Measurements from ENCODE around the gene DNMBP. TPM values are rescaled to one million over a fixed set of nuclear protein-coding genes. Genes with fewer than 3 reads are reported as not detected.
"Not testable (repeated sequence)": the region's sequence is repeated elsewhere in the genome, so short reads cannot be mapped to it uniquely, and the experiment has no call there.

DNMBP gene
- total and polyA plus RNA-seq, 2 of the 8 experiments (the other 6 are each of a cell fraction or from before 2014, with no cell fraction given): 19.1 to 26.4 TPM

- not testable (repeated sequence) for H4K91ac ChIP-seq (replicated peaks; ENCODE audit: insufficient read length, low read length); H3K23me2 ChIP-seq (ENCODE audit: low read depth, low read length); H4K20me1 ChIP-seq (replicated peaks in 1 of 2; ENCODE audit: control insufficient read depth in 1 of 2, insufficient read depth in 2 of 2, low read length in 2 of 2); H2BK15ac ChIP-seq (ENCODE audit: low read length); H2BK120ac ChIP-seq (replicated peaks; ENCODE audit: low read depth, low read length); H3K4ac ChIP-seq (replicated peaks; ENCODE audit: insufficient read length, low read depth, low read length); H3K27ac ChIP-seq (ENCODE audit: low read depth, low read length); H2BK5ac ChIP-seq (ENCODE audit: low read depth, low read length); H4K5ac ChIP-seq (ENCODE audit: insufficient read length, low read depth, low read length); H2BK12ac ChIP-seq (ENCODE audit: low read depth, low read length); H3K14ac ChIP-seq (ENCODE audit: insufficient read length); H3K9me3 ChIP-seq (ENCODE audit: insufficient read depth in 2 of 2, low read depth in 1 of 2, low read length in 1 of 2); H3K18ac ChIP-seq (ENCODE audit: extremely low read depth, low read length); H3K36me3 ChIP-seq (ENCODE audit: control insufficient read depth in 2 of 4, insufficient read depth in 4 of 4, low read length in 3 of 4); H3K27me3 ChIP-seq (replicated peaks in 1 of 4; ENCODE audit: control insufficient read depth in 3 of 4, extremely low read depth in 1 of 4, insufficient read depth in 3 of 4, low read length in 3 of 4); H3K9ac ChIP-seq (replicated peaks in 1 of 4; ENCODE audit: extremely low read depth in 1 of 4, low read depth in 3 of 4, low read length in 3 of 4); H3K79me2 ChIP-seq (ENCODE audit: control insufficient read depth in 1 of 2, insufficient read depth in 2 of 2, low read length in 2 of 2); H3K23ac ChIP-seq (ENCODE audit: insufficient read length); H2BK20ac ChIP-seq (ENCODE audit: low read length); H3K4me2 ChIP-seq (ENCODE audit: insufficient read depth in 1 of 2, low read depth in 2 of 2, low read length in 2 of 2); H3K79me1 ChIP-seq (ENCODE audit: low read depth, low read length); H2AK5ac ChIP-seq (ENCODE audit: low read depth, low read length); FAIRE-seq; H2AFZ ChIP-seq (ENCODE audit: low read length); H3K4me1 ChIP-seq (replicated peaks in 1 of 4; ENCODE audit: control insufficient read depth in 3 of 4, insufficient read depth in 4 of 4, low read length in 3 of 4); H3K4me3 ChIP-seq (ENCODE audit: extremely low read depth in 1 of 4, insufficient read depth in 2 of 4, low read depth in 3 of 4, low read length in 4 of 4); H3K56ac ChIP-seq (replicated peaks; ENCODE audit: insufficient read length, low read depth, low read length); DNase-seq (ENCODE audit: low read depth in 1 of 2, low spot score in 2 of 2); H4K8ac ChIP-seq (ENCODE audit: extremely low read depth, insufficient read depth, low read length)
- CTCF ChIA-PET (ENCODE audit: partially characterized antibody): interaction anchor here (1.5 to 10.8 kb wide), 2 partner anchors 10 to 18 kb away, joined by 5 to 100 read pairs; no protein-coding TSS in a partner anchor
- 92% methylated on average over 9 of the region's 9 CpGs; no CpG with 5 or more reads in 1 of the 2 experiments for WGBS, 2 experiments (ENCODE audit: extremely low coverage in 1 of 2, insufficient coverage in 1 of 2, insufficient read length in 1 of 2, insufficient replicate concordance in 2 of 2, low coverage in 1 of 2, low lambda C conversion rate in 2 of 2, missing lambda C conversion rate in 1 of 2)
- POLR2A ChIA-PET (ENCODE audit: partially characterized antibody): interaction anchor here (1.4 to 1.5 kb wide), 2 partner anchors 10 to 15 kb away, joined by 3 to 4 read pairs; no protein-coding TSS in a partner anchor
These were observed 146.1 kb downstream of the DNMBP start for GRCh38 chr10:99863535-99864240.

Data from H1 (cell line).